GM21367 (cell line): Measurements from ENCODE around the gene CALR3.
"Not testable (repeated sequence)": the region's sequence is repeated elsewhere in the genome, so short reads cannot be mapped to it uniquely, and the experiment has no call there.

Experiments
- ATAC-seq: cut with Tn5 transposase; IDR thresholded peaks from one replicate; pipeline ENCODE4 v1.9.1; 2021; ENCODE audit not compliant: unreplicated experiment

The CALR3 gene

GRCh38 chr19:16458391-16459341 is 37.3 kb downstream of the CALR3 start:
- ATAC-seq, result no peak

GRCh38 chr19:16457954-16458331 is 38.0 kb downstream of the CALR3 start:
- ATAC-seq, result no peak

- no peak for ATAC-seq
Measured at GRCh38 chr19:16457195-16457953, 38.6 kb downstream of the CALR3 start.

GRCh38 chr19:16456652-16457194 is 39.2 kb downstream of the CALR3 start:
- no peak for ATAC-seq

- ATAC-seq, result no peak
Measured at GRCh38 chr19:16455489-16455888, 40.5 kb downstream of the CALR3 start.

- no peak for ATAC-seq
Measured at GRCh38 chr19:16454351-16454918, 41.5 kb downstream of the CALR3 start.

- no peak for ATAC-seq
Measured at GRCh38 chr19:16452325-16452724, 43.6 kb downstream of the CALR3 start.

GRCh38 chr19:16449330-16449961 is 46.5 kb downstream of the CALR3 start:
- ATAC-seq, result peak; percentile 31

- not testable (repeated sequence) for ATAC-seq
Measured at GRCh38 chr19:16448872-16449271, 47.1 kb downstream of the CALR3 start.

GRCh38 chr19:16446724-16447368 is 49.1 kb downstream of the CALR3 start:
- ATAC-seq, result no peak

- ATAC-seq, result no peak
Measured at GRCh38 chr19:16446108-16446723, 49.8 kb downstream of the CALR3 start.

- no peak for ATAC-seq
Measured at GRCh38 chr19:16445238-16446107, 50.5 kb downstream of the CALR3 start.

- ATAC-seq, result no peak
Measured at GRCh38 chr19:16444269-16444600, 51.7 kb downstream of the CALR3 start.

- ATAC-seq, result no peak
Measured at GRCh38 chr19:16442386-16443276, 53.3 kb downstream of the CALR3 start.

- ATAC-seq, result no peak
Measured at GRCh38 chr19:16441661-16442162, 54.3 kb downstream of the CALR3 start.

- ATAC-seq, result no peak
Measured at GRCh38 chr19:16436780-16437332, 59.1 kb downstream of the CALR3 start.

- no peak for ATAC-seq
Measured at GRCh38 chr19:16435999-16436650, 59.8 kb downstream of the CALR3 start.
